Activated CD8-positive, alpha-beta memory T cell treated with anti-CD3 and anti-CD28 coated beads, Interleukin-2, amount 50 U/mL, for 4 hours (primary cell): Measurements from ENCODE around the gene DNAAF5.

Experiments
- DNase-seq: peaks from one replicate; pipeline ENCODE4 v3.0.0-alpha.2; 2020

The DNAAF5 gene

DNA sequence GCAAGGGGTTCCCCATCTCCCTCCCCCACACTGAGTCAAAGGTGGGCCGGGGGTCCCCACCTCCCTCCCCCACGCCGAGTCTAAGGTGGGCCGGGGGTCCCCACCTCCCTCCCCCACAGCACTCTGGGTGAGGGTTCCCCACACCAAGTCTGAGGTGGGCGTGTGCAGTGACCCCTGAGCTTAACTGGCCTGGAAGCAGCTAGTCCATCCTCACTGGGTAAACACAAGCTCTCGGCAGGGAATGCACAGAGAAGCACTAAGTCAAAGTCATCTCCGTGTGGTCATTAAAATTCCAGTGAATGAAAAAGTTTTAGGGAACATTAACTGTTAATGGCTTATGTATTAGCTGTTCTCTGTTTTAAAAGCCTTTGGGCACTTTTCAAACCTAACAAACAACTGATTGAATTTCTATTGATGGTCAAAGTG, 44.3 kb downstream of the DNAAF5 start:
- DNase-seq: no peak

GRCh38 chr7:771234-772004, 44.9 kb downstream of the DNAAF5 start:
- DNase-seq: no peak

- no peak for DNase-seq
Measured at GRCh38 chr7:772005-772294, 45.5 kb downstream of the DNAAF5 start.

GRCh38 chr7:772392-772791, 45.9 kb downstream of the DNAAF5 start:
- no peak for DNase-seq

DNA sequence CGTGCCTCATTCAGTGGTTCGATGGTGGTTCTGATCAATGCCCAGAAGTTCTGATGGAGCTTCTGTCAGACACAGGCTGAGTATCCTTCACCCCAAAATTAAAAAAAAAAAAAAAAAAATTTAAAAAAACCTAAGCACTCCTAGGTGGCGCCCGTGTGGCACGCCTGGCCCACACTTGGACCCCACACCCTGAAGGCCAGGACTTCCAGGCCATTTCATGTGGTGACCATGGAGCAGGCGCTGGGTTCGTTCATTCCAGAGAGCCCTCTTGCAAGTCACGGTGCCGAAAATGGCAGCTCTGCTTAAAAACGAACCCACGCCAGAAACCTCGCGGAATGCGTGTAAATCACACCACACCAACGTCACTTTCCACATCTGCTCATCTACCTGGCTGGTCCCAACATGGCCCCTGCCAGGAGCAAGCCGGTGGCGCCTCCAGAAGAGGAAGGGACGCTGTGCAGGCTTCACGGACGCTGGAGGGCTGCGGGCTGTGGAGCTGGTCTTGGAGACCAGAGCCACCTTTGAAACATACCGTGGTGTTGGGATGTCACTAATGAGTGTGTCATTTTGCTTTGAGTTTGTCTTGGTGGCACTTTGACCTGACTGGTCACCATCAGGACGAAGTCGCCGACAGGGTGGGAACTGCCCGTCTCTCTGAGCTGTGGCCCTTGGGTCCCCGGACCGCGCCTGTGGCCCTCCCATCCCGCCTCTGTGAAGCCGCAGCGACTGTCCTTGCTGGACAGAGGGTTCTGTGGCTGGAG, 46.5 kb downstream of the DNAAF5 start:
- DNase-seq: no peak

DNA sequence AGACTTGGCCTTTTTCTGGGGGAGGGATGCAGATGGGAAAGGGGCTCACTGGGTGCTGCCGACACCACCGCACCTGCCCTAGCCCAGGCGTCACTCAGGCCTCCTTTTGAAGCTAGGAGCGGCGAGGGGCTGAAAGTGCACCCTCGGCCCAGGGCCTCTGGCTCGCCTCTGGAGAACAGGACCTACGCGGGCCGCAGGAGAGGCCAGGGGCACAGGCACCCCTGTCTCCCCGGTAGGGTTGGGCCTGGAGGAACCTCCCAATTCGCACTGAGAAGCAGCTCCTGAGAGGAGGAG, 47.1 kb downstream of the DNAAF5 start:
- no peak for DNase-seq

DNA sequence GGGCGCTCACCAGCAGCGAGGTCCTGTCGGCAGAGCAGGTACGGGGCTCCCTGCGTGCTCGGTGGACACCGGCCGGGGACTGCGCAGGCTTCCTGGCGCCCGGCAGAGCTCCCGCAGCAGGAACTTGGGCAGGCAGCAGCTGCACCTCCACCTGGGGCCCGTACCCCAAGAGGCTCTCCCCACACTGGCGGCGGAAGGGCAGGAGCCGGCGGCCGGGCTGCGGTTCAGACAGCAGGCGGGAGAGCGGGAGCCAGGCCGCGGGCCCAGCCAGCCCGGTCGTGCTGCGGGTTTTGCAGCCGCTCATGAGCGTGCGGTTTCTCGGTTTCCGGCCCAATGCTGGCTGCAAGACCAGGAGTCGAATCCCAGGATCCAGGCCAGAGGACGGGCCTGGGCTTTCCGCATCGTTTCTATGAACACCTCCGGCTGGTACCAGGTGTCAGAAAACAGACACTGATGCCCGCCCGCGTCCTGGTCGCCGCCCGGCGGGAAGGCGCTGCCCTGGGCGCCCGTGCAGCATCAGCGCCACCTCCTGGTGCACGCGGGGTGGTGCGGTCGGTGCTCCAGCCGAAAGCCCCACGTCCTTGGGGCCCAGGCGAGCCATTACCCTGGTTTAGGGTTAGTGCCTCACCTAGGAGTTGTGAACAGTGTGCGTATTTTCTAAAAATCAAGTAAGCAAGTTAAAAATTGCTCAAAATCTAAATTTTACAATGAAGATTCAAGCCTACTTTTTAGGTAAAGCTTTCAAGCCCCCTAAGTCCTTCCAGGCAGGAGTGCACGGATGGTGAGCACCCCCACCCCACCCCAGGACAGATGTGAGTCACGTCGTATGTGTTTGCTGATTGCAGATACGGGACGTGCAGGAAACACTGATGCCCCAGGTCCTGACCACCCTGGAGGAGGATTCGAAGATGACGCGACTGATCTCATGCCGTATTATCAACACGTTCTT, 47.9 kb downstream of the DNAAF5 start:
- peak; percentile 72 for DNase-seq

- no peak for DNase-seq
Measured at GRCh38 chr7:776381-776780, 49.9 kb downstream of the DNAAF5 start.

GRCh38 chr7:776992-777727, 50.7 kb downstream of the DNAAF5 start:
- no peak for DNase-seq

DNA sequence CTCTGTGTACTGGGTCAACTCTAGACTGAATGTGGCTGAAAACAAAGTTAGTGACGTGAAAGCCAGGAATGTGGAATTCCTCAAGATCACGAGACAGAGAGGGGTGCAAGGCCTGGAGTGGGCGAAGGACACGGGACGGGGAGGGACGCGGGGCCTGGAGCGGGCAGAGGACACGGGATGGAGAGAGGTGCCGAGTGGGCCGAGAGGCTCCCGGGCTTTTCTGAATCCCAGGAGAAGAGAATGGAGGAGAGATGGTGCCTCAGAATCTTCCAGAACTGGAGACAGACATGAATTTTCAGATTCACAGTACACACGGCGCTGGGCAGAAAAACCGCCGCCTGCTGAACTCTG, 51.2 kb downstream of the DNAAF5 start:
- no peak for DNase-seq

- DNase-seq: no peak
Measured at GRCh38 chr7:778271-778967, 51.9 kb downstream of the DNAAF5 start.

DNA sequence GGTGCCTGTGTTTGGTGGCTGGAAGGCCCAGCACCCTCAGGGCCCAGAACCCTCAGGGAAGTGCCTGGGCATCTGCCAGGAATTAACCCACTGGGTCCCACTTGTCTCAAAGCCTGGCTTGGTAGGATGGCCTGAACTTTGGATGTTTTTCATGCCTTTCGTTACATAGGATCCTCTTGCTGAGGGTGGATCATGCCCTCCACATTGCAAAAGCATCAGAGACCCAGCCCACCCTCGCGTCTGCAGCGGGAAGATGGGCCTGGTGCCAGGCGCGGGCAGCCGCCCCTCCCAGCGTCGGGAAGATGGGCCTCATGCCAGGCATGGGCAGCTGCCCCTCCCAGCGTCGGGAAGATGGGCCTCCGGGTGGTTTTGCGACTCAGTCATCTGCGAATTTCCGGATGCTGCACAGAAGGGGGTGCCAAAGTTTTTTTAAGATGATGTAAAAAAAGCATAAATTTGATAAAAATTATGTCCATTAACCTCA, 52.5 kb downstream of the DNAAF5 start:
- DNase-seq: no peak

DNA sequence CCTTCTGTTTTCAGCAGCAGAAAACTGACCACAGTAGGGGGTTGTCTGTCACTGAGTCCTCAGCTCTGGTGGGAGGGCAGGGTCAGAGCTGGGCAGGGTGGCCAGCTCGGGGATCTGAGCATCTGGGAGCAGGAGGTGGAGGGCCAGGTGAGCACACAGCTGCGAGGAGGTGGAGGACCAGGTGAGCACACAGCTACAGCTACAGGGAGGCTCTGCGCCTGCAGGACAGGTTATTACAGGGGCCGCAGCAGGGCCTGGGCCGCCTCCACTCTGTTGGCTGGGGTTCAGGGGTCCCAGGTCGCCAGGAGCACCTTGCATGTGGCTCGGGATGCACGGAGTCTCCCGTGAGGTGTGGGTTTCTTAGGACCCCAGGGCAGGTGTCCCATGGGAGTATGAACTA, 53.0 kb downstream of the DNAAF5 start:
- no peak for DNase-seq

DNA sequence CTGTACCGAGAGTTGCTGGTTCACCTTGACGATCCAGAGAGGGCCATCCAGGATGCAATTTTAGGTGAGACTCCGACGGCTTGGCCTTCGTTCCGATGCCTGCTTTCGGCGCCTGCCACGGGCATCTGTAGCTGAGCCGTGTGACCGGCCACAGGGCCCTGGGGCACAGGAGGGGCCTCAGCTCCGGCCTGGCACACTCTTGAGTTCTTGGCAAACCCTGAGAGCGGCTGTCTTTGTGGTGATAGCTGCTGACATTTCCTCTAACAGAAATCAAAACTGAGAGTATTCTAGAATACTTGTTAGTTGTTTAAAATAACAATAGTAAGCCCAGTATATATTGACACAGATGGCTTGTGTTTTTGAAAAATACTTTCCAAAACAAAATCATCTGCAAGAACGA, 53.6 kb downstream of the DNAAF5 start:
- no peak for DNase-seq

- no peak for DNase-seq
Measured at GRCh38 chr7:780516-780915, 54.0 kb downstream of the DNAAF5 start.

- no peak for DNase-seq
Measured at GRCh38 chr7:781186-781849, 54.8 kb downstream of the DNAAF5 start.

- DNase-seq: no peak
Measured at GRCh38 chr7:781936-782529, 55.5 kb downstream of the DNAAF5 start.

GRCh38 chr7:782718-783449, 56.4 kb downstream of the DNAAF5 start:
- DNase-seq: no peak

DNA sequence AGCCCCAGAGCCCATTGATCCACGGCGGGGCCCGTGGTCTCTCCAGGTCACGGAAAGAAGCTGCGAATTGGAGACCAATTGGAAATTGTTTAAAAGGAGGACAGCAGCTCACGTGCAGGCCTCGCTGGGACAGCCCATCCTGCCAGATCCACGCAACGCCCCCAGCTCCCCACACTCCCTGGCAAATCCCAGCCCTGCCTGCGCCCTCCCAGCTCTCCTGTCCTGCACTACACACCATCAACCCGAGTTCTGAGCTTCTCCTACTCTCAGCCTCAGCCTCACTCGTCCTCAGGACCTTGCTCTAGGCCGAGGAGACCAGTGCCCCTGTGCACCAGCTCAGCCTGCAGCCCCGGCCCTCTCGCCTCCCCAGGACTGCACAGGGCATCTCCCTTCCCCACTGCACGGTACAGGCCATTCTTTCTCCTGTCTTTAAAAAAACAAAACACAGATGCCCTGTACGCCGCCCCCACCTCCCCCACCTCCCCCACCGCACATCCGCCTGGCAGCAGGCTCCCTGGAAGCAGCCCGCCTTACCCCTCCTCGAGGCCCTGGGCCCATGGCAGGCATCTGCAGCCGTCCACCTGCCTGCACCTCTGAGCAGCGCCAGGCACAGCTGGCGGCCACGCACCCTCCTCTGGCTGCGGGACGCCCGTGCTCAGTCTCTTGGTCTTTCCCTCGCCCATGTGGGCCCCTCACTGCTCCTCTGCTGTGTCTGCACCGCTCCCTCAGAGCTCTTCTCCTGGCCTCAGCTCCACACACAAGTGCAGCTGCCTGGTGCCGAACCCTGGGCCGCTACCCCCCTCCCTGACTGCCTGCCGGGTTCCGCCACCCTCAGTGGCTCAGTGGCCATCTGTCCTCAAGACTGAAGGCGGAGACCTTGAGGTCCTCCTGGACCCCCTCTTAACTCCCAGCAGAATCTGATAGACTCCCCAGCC, 57.3 kb downstream of the DNAAF5 start:
- DNase-seq: no peak
